Ovary (tissue), 9 donors: ENCODE results near the gene BICC1. TPM values are rescaled to one million over a fixed set of nuclear protein-coding genes. Genes with fewer than 3 reads are reported as not detected.

Experiments
- DNase-seq, 5 donors: peaks; one replicate each; pipeline ENCODE4 v3.0.0-alpha.2; 2019 to 2020
- H3K27ac ChIP-seq, 2 donors: fragments of 200-600 bp; one replicate each; pipeline versions ENCODE4 v1.5.1 to v1.8.0; 2019 to 2022
- H3K27me3 ChIP-seq: fragments of 200-600 bp; one replicate; pipeline ENCODE4 v1.8.0; 2022
- H3K36me3 ChIP-seq: fragments of 200-600 bp; sonication (generic); one replicate; pipeline ENCODE4 v1.5.1; 2019
- H3K4me1 ChIP-seq: one replicate; pipeline ENCODE4 v1.8.1; 2013; ENCODE audit warnings: mild to moderate bottlenecking, moderate library complexity; ENCODE audit not compliant: insufficient read depth
- H3K4me3 ChIP-seq: fragments of 200-600 bp; sonication (generic); one replicate; pipeline ENCODE4 v1.5.1; 2017
- H3K9me3 ChIP-seq, 2 donors: fragments of 200-600 bp in 1 of 2; sonication (generic) in 1 of 2; one replicate each; pipeline versions ENCODE4 v1.5.1 to v1.8.1; 2013 to 2019; ENCODE audit warnings: mild to moderate bottlenecking in 1 of 2, moderate library complexity in 1 of 2
- EP300 ChIP-seq: sonication (generic); formaldehyde crosslinking; IDR thresholded peaks from one replicate; pipeline ENCODE4 v1.6.1; 2017; ENCODE audit warnings: antibody characterized with exemption
- POLR2A ChIP-seq: fragments of 450-650 bp; IDR thresholded peaks from one replicate; pipeline ENCODE4 v1.6.1; 2017; ENCODE audit warnings: antibody characterized with exemption, mild to moderate bottlenecking, moderate library complexity
- WGBS, 3 donors: extraction: QIAGEN DNeasy Blood & Tissue Kit in 1 of 3; methylation state at CpG; one replicate each; pipeline versions ENCODE4 v1.1.5 to v1.1.7; 2013 to 2017; 5-methylcytosine and 5-hydroxymethylcytosine counted together
- intact Hi-C, 4 donors: fragments of 100-400 bp; cut with DNase I; formaldehyde crosslinking; loops; one replicate each; pipeline versions ENCODE4 v1.11.0 to v1.15.1; 2022 to 2023
- polyA plus RNA-seq, 2 donors: library from polyadenylated mRNA; stranded (reverse); fragments of 200-250 nt in 1 of 2; fragments of 350-450 nt in 1 of 2; fragmentation: Illumina TruSeq in 1 of 2; extraction: RNeasy Lipid Tissue Mini Kit (QIAGEN cat#74804) in 1 of 2; gene quantifications; one replicate each; pipeline ENCODE4 v1.2.3, GENCODE V29; 2013 to 2014
- total RNA-seq, 7 donors: library from RNA; depleted of rRNA in 2 of 7; stranded (reverse); fragments of >200 nt in 2 of 7; fragmentation: NEBNext Ultra II Directional in 3 of 7; extraction: Animal tissue kit (Norgen Biotek cat#: 25700) in 3 of 7; gene quantifications; one replicate each; pipeline versions ENCODE4 v1.1.0 to v1.2.4, GENCODE V29; 2016 to 2023
- TF ChIP-seq, protein P1 (sequence below), 3 donors: fragments of 450-650 bp in 2 of 3; fragments of 200-600 bp in 1 of 3; IDR thresholded peaks; one replicate each; pipeline versions ENCODE4 v1.5.1 to v1.8.0; 2016 to 2022; ENCODE audit warnings: antibody characterized with exemption in 3 of 3, mild to moderate bottlenecking in 1 of 3
- donor health status: DM: no; HTN: no; CAD: no; lungs with moderate emphysema.
- donor health status: DM: no; HTN: no; CAD: no.
- donor health status: Bipolar disorder and iron deficiency.
- donor health status: DM: yes; HTN: yes; CAD: no.
- donor health status: DM: no; HTN: no; CAD: no.
- donor health status: DM: yes; HTN: yes; CAD: no.

BICC1 gene
- total and polyA plus RNA-seq, 9 donors, result 13.6 to 43.4 (median 23.5) TPM

DNA sequence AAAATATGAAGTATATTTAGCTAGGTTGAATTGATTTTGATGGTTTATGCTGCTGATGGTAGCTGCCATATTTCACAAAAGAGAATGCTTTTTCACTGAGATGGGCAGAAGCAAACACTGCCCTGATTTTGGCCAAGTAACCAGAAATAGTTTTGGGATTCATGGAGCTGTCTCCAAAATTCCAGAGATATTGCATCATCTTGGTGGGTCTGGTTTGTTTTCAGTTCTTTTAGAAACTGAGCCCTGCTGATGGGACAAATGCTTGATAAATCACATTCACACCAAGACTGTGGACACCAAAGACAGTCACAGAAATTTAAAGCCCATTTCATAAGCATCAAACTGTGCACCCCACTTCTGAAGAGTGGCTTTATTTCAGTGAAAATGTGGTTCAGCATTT, 140.5 kb downstream of the BICC1 start:
- no peak overlapping the region for H3K27ac ChIP-seq
- intact Hi-C loops, result no loop called here
- no peaks in the 10 kb centered on the region for H3K27me3 ChIP-seq
- no peak overlapping the region for H3K4me3 ChIP-seq
- DNase-seq, result no peak
- TF ChIP-seq, protein P1, sequence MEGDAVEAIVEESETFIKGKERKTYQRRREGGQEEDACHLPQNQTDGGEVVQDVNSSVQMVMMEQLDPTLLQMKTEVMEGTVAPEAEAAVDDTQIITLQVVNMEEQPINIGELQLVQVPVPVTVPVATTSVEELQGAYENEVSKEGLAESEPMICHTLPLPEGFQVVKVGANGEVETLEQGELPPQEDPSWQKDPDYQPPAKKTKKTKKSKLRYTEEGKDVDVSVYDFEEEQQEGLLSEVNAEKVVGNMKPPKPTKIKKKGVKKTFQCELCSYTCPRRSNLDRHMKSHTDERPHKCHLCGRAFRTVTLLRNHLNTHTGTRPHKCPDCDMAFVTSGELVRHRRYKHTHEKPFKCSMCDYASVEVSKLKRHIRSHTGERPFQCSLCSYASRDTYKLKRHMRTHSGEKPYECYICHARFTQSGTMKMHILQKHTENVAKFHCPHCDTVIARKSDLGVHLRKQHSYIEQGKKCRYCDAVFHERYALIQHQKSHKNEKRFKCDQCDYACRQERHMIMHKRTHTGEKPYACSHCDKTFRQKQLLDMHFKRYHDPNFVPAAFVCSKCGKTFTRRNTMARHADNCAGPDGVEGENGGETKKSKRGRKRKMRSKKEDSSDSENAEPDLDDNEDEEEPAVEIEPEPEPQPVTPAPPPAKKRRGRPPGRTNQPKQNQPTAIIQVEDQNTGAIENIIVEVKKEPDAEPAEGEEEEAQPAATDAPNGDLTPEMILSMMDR (IDR thresholded peaks at IDR 0.05), result no peak
- TF ChIP-seq POLR2A, result no peak
- no peak for TF ChIP-seq EP300
- H3K4me1 ChIP-seq, result peaks cover 8% of the 10 kb centered on the region
- no peaks in the 10 kb centered on the region for H3K36me3 ChIP-seq
- H3K9me3 ChIP-seq, result no peaks in the 10 kb centered on the region

- no peaks in the 10 kb centered on the region for H3K27me3 ChIP-seq
- H3K27ac ChIP-seq, result no peak overlapping the region
- H3K4me3 ChIP-seq, result no peak overlapping the region
- no peaks in the 10 kb centered on the region for H3K36me3 ChIP-seq
- no peaks in the 10 kb centered on the region for H3K9me3 ChIP-seq
- DNase-seq, result no peak
- TF ChIP-seq, protein P1 (IDR thresholded peaks at IDR 0.05), result no peak
- TF ChIP-seq POLR2A, result no peak
- no peak for TF ChIP-seq EP300
- intact Hi-C loops, result no loop called here
- H3K4me1 ChIP-seq, result no peaks in the 10 kb centered on the region
- 75 to 82% (median 79%) methylated on average over 5 of the region's 5 CpGs for WGBS, 3 donors
Observed at GRCh38 chr10:58660575-58661255, 148.0 kb downstream of the BICC1 start.

DNA sequence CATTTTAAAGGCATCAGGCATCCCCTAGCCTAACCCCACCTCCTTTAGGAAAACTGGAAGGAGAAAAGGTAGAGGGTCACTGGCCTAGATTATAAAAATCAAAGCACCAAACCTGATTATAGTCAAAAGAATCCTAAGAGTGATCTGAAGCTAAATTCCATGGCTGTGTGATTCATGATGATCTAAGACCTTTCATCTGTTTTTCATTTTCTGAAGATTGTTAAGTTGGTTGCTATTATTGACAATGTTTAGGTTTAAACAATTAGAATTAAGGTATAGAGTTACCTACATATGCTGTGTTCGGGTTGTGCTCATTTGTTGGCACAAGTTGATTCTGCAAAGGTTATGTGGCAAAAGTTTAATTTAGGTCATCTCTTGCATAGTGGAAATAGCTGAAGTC, 148.7 kb downstream of the BICC1 start:
- no peak overlapping the region for H3K4me3 ChIP-seq
- no peak for DNase-seq
- intact Hi-C loops, result no loop called here
- no peak for TF ChIP-seq POLR2A
- TF ChIP-seq, protein P1 (IDR thresholded peaks at IDR 0.05), result no peak
- no peak for TF ChIP-seq EP300
- no peaks in the 10 kb centered on the region for H3K4me1 ChIP-seq
- H3K9me3 ChIP-seq, result no peaks in the 10 kb centered on the region
- no peaks in the 10 kb centered on the region for H3K36me3 ChIP-seq
- no peak overlapping the region for H3K27ac ChIP-seq
- WGBS, 3 donors, result 92 to 93% (median 92%) methylated on average over 1 of the region's 1 CpG
- H3K27me3 ChIP-seq, result no peaks in the 10 kb centered on the region

GRCh38 chr10:58661902-58662301, 149.2 kb downstream of the BICC1 start:
- WGBS, 3 donors, result 40 to 43% (median 40%) methylated on average over 2 of the region's 2 CpGs
- intact Hi-C loops, result no loop called here
- TF ChIP-seq POLR2A (no peak), EP300 (no peak)
- TF ChIP-seq, protein P1 (IDR thresholded peaks at IDR 0.05), result no peak
- Histone ChIP-seq H3K36me3 (no peaks in the 10 kb centered on the region), H3K4me3 (no peak overlapping the region), H3K27ac (no peak overlapping the region), H3K4me1 (no peaks in the 10 kb centered on the region), H3K9me3 (no peaks in the 10 kb centered on the region), H3K27me3 (no peaks in the 10 kb centered on the region)
- no peak for DNase-seq
